NAMALWA (cell line): ENCODE measurements around the gene ESRRA.

ENCODE experiments used
- DNase-seq: peaks from one replicate; pipeline ENCODE4 v3.0.0-alpha.2; 2015; ENCODE audit warnings: low spot score

The ESRRA gene

GRCh38 chr11:64333556-64333955, 28.2 kb downstream of the ESRRA start:
- no peak for DNase-seq

- DNase-seq, result peak; percentile 96
Measured at GRCh38 chr11:64334764-64335735, 29.7 kb downstream of the ESRRA start.

- no peak for DNase-seq
Measured at GRCh38 chr11:64337538-64338249, 32.4 kb downstream of the ESRRA start.

GRCh38 chr11:64338716-64339115, 33.4 kb downstream of the ESRRA start:
- DNase-seq, result no peak

GRCh38 chr11:64339286-64339685, 34.0 kb downstream of the ESRRA start:
- no peak for DNase-seq

GRCh38 chr11:64339754-64340408, 34.6 kb downstream of the ESRRA start, which contains the start of gene CCDC88B:
Gene CCDC88B (plus strand): TSS chr11:64340204. CDS start chr11:64340267, 63 bp downstream.
- peak; percentile 90 for DNase-seq

- DNase-seq, result peak; percentile 77
Measured at GRCh38 chr11:64340671-64341335, 35.5 kb downstream of the ESRRA start.

GRCh38 chr11:64341429-64341828, 36.1 kb downstream of the ESRRA start:
- no peak for DNase-seq

- DNase-seq, result peak; percentile 93
Measured at GRCh38 chr11:64341851-64342791, 36.8 kb downstream of the ESRRA start.

GRCh38 chr11:64342869-64343745, 37.8 kb downstream of the ESRRA start:
- DNase-seq, result no peak

GRCh38 chr11:64343767-64344559, 38.6 kb downstream of the ESRRA start:
- DNase-seq, result no peak

GRCh38 chr11:64344787-64345186, 39.5 kb downstream of the ESRRA start:
- no peak for DNase-seq

GRCh38 chr11:64347193-64347867, 42.0 kb downstream of the ESRRA start:
- no peak for DNase-seq

- no peak for DNase-seq
Measured at GRCh38 chr11:64348383-64349024, 43.2 kb downstream of the ESRRA start.

GRCh38 chr11:64349025-64349387, 43.7 kb downstream of the ESRRA start:
- DNase-seq, result no peak

- no peak for DNase-seq
Measured at GRCh38 chr11:64349404-64349803, 44.1 kb downstream of the ESRRA start.

GRCh38 chr11:64351136-64351631, 45.9 kb downstream of the ESRRA start:
- no peak for DNase-seq
